ENCODE measurements around the gene HEXB. TPM values are rescaled to one million over a fixed set of nuclear protein-coding genes. Genes with fewer than 3 reads are reported as not detected.
A peak's percentile ranks its signal among the peaks of the same experiment; 100 is the strongest.

HEXB gene
- total RNA-seq, 2 donors from 2014 or later: 139 to 156 TPM

DNA sequence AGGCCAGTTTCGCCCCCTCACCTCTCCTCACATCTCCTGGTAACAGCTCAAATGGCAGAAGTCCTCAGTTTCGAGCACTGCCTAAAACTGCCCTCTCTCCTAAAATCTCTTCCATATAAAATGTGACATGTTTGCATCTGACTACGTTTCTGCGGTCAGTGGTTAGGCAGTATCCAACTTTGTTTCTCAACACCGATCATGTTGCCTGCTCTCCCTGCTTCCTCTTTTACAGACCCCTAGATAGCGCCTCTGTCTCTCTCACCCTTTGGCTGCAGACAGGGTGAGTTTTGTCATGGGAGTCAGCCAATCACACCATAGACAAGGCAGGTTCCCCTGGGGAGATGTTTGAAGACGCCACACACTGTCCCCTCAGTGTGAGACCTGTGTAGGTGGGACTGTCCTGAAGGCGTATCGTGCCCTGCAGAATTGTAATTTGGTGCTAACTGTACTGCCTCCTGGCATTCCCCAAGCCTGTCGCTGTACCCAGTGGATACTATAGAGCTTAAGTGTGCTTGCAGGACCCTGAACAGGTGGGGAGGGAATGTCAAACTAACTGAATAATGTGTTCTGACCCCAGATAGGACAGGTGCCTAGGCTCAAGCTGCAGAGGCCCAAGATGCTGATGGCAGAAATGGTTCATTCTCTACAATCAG lies 1.1 kb downstream of the HEXB start:
- H3K4me1 ChIP-seq (ENCODE audit: control insufficient read depth in 1 of 2, low read depth in 2 of 2): peaks cover 10 to 17% of the 10 kb centered on the region in 2 donors
- no peaks in the 10 kb centered on the region for H3K9me3 ChIP-seq
- ATAC-seq (ENCODE audit: insufficient number of reproducible peaks, low FRiP score, low read depth) (peak; percentile 22), DNase-seq (ENCODE audit: low spot score) (no peak)
- H3K27ac ChIP-seq: peak overlapping the region; percentile 77 to 84
- peaks cover 3% of the 10 kb centered on the region for H3K36me3 ChIP-seq
- TF ChIP-seq, protein P1, sequence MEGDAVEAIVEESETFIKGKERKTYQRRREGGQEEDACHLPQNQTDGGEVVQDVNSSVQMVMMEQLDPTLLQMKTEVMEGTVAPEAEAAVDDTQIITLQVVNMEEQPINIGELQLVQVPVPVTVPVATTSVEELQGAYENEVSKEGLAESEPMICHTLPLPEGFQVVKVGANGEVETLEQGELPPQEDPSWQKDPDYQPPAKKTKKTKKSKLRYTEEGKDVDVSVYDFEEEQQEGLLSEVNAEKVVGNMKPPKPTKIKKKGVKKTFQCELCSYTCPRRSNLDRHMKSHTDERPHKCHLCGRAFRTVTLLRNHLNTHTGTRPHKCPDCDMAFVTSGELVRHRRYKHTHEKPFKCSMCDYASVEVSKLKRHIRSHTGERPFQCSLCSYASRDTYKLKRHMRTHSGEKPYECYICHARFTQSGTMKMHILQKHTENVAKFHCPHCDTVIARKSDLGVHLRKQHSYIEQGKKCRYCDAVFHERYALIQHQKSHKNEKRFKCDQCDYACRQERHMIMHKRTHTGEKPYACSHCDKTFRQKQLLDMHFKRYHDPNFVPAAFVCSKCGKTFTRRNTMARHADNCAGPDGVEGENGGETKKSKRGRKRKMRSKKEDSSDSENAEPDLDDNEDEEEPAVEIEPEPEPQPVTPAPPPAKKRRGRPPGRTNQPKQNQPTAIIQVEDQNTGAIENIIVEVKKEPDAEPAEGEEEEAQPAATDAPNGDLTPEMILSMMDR (IDR thresholded peaks at IDR 0.05): no peak
- peak overlapping the region; percentile 84 for H3K4me3 ChIP-seq
- H3K27me3 ChIP-seq (replicated peaks; ENCODE audit: insufficient read depth): no peaks in the 10 kb centered on the region

DNA sequence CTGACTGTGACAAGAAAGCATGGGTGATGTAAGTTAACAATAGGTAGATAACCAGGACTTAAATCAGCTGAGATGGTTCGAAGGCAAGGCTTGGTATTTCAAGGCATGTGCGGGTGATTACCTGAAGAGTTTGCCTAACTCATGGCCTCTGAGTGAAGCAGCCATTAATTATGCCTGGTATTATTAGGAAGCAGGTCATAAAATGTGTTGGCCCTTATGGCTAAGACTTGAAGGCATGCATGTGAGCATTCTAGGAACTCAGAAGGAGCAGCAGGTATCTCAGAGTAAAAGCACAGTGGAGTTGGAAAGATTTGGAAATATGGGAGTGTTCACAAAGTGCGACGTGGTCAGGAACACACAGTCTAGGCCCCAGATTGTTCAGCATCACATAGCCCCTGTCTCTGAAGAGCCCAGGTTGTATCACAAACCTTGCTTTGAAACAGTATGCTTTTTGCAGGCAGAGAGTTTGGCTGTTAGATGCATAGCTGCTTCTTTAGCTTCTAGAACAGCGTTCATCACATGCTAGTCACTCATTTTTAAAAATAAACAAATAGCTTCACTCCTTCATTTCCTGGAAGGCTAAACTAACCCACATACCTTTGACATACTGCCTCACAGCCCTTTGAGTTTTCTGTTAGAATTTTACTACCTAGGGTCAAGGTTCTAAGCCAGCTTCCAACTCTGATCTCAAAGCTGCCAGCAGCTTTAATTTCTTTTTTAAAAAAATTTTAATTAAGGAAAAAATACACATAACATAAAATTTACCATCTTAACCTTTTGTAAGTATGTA lies 2.1 kb downstream of the HEXB start:
- peak overlapping the region; percentile 84 for H3K4me3 ChIP-seq

DNA sequence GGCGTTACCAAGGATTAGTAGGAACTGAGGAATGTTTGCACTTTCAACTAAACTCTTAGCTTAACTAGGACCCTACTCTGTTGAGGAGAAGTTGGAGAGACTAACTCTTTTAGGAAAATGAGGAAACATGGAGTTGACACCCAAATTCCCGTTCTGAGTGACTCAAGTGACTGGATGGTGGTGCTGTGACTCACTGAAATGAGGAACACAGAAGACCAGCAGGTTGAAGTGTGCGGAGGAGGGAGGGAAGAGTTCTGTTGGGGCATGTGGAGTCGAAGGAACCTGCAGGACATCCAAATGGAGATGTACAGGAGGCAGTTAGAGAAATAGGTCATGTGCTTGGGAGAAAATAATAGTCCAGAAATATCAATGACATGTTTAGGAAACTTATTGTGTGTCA lies 8.2 kb downstream of the HEXB start:
- peaks cover 9% of the 10 kb centered on the region for H3K36me3 ChIP-seq

More for the DNA sequence above, 2.1 kb downstream of the HEXB start:
- H3K27me3 ChIP-seq (replicated peaks; ENCODE audit: insufficient read depth): no peaks in the 10 kb centered on the region
- H3K27ac ChIP-seq: no peak overlapping the region
- ATAC-seq (ENCODE audit: insufficient number of reproducible peaks, low FRiP score, low read depth) (no peak), DNase-seq (ENCODE audit: low spot score) (no peak)
- peaks cover 10 to 17% of the 10 kb centered on the region in 2 donors for H3K4me1 ChIP-seq (ENCODE audit: control insufficient read depth in 1 of 2, low read depth in 2 of 2)
- TF ChIP-seq, protein P1 (IDR thresholded peaks at IDR 0.05): no peak
- H3K9me3 ChIP-seq: no peaks in the 10 kb centered on the region
- H3K36me3 ChIP-seq: peaks cover 3% of the 10 kb centered on the region

DNA sequence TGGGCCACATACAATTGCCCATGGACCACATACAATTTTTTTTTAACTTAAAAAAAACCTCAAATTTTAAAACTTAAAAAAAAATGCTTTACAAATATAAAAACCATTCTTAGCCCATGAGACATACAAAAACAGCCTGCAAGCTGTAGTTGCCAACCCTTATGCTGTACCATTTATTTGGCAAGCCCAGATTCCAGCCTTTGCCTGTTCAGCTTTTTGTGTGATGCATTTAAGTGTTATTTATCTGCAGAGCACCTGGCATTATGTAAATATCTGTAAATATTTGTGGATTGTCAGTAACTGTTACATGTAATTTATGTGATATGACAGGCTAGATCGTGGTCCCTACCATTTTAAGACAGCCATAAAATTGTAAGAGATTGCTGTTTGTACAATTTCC lies 32.6 kb downstream of the HEXB start:
- Histone ChIP-seq H3K27me3 (replicated peaks; ENCODE audit: insufficient read depth) (no peaks in the 10 kb centered on the region), H3K27ac (no peak overlapping the region), H3K4me3 (no peak overlapping the region), H3K4me1 (ENCODE audit: control insufficient read depth in 1 of 2, low read depth in 2 of 2) (no peaks in the 10 kb centered on the region), H3K36me3 (peaks cover 29% of the 10 kb centered on the region), H3K9me3 (no peaks in the 10 kb centered on the region)
- TF ChIP-seq, protein P1 (IDR thresholded peaks at IDR 0.05): no peak
- ATAC-seq (ENCODE audit: insufficient number of reproducible peaks, low FRiP score, low read depth) (no peak), DNase-seq (ENCODE audit: low spot score) (no peak)

More for the DNA sequence above, 8.2 kb downstream of the HEXB start:
- Histone ChIP-seq H3K27ac (no peak overlapping the region), H3K4me3 (no peak overlapping the region), H3K27me3 (replicated peaks; ENCODE audit: insufficient read depth) (no peaks in the 10 kb centered on the region), H3K9me3 (no peaks in the 10 kb centered on the region), H3K4me1 (ENCODE audit: control insufficient read depth in 1 of 2, low read depth in 2 of 2) (no peaks in the 10 kb centered on the region)
- no peak for DNase-seq (ENCODE audit: low spot score)
- ATAC-seq (ENCODE audit: insufficient number of reproducible peaks, low FRiP score, low read depth): no peak
- TF ChIP-seq, protein P1 (IDR thresholded peaks at IDR 0.05): no peak

DNA sequence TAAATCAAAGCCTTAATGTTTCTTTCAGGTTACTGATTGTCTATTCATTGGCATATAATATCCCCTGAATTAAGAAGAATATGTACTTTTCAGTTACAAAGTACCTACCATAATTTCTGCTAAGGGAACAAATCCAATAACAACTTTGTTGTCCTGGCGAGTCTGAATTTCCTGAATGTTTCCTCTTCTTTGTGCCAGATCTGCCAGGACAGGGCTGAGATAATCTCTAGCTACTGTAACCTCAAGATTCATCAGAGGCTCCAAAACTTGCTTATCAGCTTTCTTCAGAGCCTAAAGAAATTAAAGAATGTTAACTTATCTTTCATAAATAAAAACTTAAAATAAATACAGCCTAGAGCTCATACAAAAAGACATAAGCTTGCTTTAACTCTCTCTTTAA lies 37.2 kb downstream of the HEXB start:
- H3K27me3 ChIP-seq (replicated peaks; ENCODE audit: insufficient read depth): no peaks in the 10 kb centered on the region
- no peak overlapping the region for H3K27ac ChIP-seq
- TF ChIP-seq, protein P1 (IDR thresholded peaks at IDR 0.05): no peak
- no peaks in the 10 kb centered on the region for H3K4me1 ChIP-seq (ENCODE audit: control insufficient read depth in 1 of 2, low read depth in 2 of 2)
- H3K9me3 ChIP-seq: no peaks in the 10 kb centered on the region
- H3K4me3 ChIP-seq: no peak overlapping the region
- peaks cover 42% of the 10 kb centered on the region for H3K36me3 ChIP-seq
- DNase-seq (ENCODE audit: low spot score) (no peak), ATAC-seq (ENCODE audit: insufficient number of reproducible peaks, low FRiP score, low read depth) (no peak)

All from thoracic aorta (tissue), 2 donors.